Thyroid gland (tissue), 4 donors: ENCODE measurements around the gene PPP2R5D. TPM values are rescaled to one million over a fixed set of nuclear protein-coding genes. Genes with fewer than 3 reads are reported as not detected.

Experiments used
- DNase-seq, 2 donors: peaks; one replicate each; pipeline ENCODE4 v3.0.0-alpha.2; 2019
- H3K27ac ChIP-seq, 3 donors: fragments of 200-600 bp; sonication (generic); 1 replicate in 2 of 3; 2 replicates in 1 of 3; pipeline ENCODE4 v1.5.1; 2016 to 2019; ENCODE audit warnings: mild to moderate bottlenecking in 1 of 3, moderate library complexity in 1 of 3
- H3K27me3 ChIP-seq: fragments of 200-600 bp; sonication (generic); one replicate; pipeline ENCODE4 v1.5.1; 2019
- H3K36me3 ChIP-seq, 2 donors: fragments of 200-600 bp; sonication (generic); one replicate each; pipeline ENCODE4 v1.5.1; 2016 to 2019
- H3K4me1 ChIP-seq, 2 donors: fragments of 200-600 bp; sonication (generic); one replicate each; pipeline ENCODE4 v1.5.1; 2017 to 2019
- H3K4me3 ChIP-seq, 3 donors: fragments of 200-600 bp; sonication (generic); replicated peaks in 1 of 3; 1 replicate in 2 of 3; 2 replicates in 1 of 3; pipeline ENCODE4 v1.5.1; 2016; ENCODE audit warnings: mild to moderate bottlenecking in 1 of 3
- H3K9me3 ChIP-seq: fragments of 200-600 bp; sonication (generic); one replicate; pipeline ENCODE4 v1.5.1; 2017
- POLR2A ChIP-seq, 2 donors: fragments of 450-650 bp; IDR thresholded peaks; one replicate each; pipeline ENCODE4 v1.6.1; 2017; ENCODE audit warnings: antibody characterized with exemption in 2 of 2, mild to moderate bottlenecking in 2 of 2, moderate library complexity in 1 of 2
- WGBS, 2 donors: methylation state at CpG; one replicate each; pipeline ENCODE4 v1.1.5; 2017; 5-methylcytosine and 5-hydroxymethylcytosine counted together
- intact Hi-C: fragments of 100-400 bp; cut with DNase I; formaldehyde crosslinking; loops from one replicate; pipeline ENCODE4 v1.15.1; 2023
- total RNA-seq, 4 donors: library from RNA; depleted of rRNA; stranded (reverse); fragments of >200 nt; gene quantifications; one replicate each; pipeline ENCODE4 v1.2.3, GENCODE V29; 2016
- TF ChIP-seq, protein P1 (sequence below), 6 experiments: fragments of 200-600 bp in 3 of 6; fragments of 450-650 bp in 3 of 6; sonication (generic) in 3 of 6; IDR thresholded peaks; one replicate each; pipeline ENCODE4 v1.5.1; 2016 to 2019; ENCODE audit warnings: antibody characterized with exemption in 6 of 6, mild to moderate bottlenecking in 2 of 6, inconsistent platforms in 1 of 6, moderate library complexity in 1 of 6

PPP2R5D gene
- total RNA-seq, 4 donors from 2014 or later = 22.8 to 47.0 (median 28.2) TPM

DNA sequence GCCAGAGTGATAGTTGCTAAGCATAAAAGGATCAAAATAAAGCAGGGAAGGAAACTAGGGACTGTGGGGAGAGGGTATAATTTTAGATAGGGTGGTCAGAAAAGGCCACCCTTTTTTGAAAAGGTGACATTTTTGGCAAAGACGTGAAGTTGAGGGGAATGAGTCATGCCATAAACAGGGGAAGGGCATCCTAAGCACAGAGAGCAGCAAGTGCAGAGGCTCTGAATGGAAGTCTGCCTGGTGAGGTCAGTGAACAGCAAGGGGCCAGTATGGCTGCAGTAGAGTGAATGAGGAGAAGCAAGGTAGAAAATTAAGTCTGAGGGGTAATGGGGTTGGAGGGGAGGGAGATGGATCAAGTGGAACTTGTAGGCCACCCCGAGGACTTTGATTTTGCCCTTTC is 77.5 kb downstream of the PPP2R5D start:
- no peak overlapping the region for H3K27ac ChIP-seq
- WGBS, 2 donors = 88 to 91% methylated on average over 2 of the region's 2 CpGs
- intact Hi-C loops = loop anchor here (5.0 kb wide), 1 partner anchor 85 kb away; no protein-coding TSS in a partner anchor
- H3K36me3 ChIP-seq = peaks cover 9 to 13% of the 10 kb centered on the region in 2 donors
- H3K4me1 ChIP-seq = peaks cover 16 to 24% of the 10 kb centered on the region in 2 donors
- no peaks in the 10 kb centered on the region for H3K27me3 ChIP-seq
- TF ChIP-seq, protein P1, sequence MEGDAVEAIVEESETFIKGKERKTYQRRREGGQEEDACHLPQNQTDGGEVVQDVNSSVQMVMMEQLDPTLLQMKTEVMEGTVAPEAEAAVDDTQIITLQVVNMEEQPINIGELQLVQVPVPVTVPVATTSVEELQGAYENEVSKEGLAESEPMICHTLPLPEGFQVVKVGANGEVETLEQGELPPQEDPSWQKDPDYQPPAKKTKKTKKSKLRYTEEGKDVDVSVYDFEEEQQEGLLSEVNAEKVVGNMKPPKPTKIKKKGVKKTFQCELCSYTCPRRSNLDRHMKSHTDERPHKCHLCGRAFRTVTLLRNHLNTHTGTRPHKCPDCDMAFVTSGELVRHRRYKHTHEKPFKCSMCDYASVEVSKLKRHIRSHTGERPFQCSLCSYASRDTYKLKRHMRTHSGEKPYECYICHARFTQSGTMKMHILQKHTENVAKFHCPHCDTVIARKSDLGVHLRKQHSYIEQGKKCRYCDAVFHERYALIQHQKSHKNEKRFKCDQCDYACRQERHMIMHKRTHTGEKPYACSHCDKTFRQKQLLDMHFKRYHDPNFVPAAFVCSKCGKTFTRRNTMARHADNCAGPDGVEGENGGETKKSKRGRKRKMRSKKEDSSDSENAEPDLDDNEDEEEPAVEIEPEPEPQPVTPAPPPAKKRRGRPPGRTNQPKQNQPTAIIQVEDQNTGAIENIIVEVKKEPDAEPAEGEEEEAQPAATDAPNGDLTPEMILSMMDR (IDR thresholded peaks at IDR 0.05) = no peak
- no peak for TF ChIP-seq POLR2A (IDR thresholded peaks at IDR 0.05)
- no peak for DNase-seq
- H3K9me3 ChIP-seq = no peaks in the 10 kb centered on the region
- H3K4me3 ChIP-seq = no peak overlapping the region

Other genes starting within 250 kb of the PPP2R5D start
- gene TBCC, start 238.5 kb upstream of the PPP2R5D start, total RNA-seq = 10 to 100 TPM; 37.2 to 48.9 (median 48.4) TPM
- 10 to 100 TPM; 19.9 to 24.5 (median 23.6) TPM for gene BICRAL, start 202.5 kb upstream of the PPP2R5D start, total RNA-seq
- 100 to 1,000 TPM in 3 of 4 donors, 10 to 100 TPM in 1; 99.1 to 121 (median 103) TPM for gene RPL7L1, start 105.0 kb upstream of the PPP2R5D start, total RNA-seq
- gene PTCRA, start 68.5 kb upstream of the PPP2R5D start, total RNA-seq = not detected
- gene CNPY3, start 55.1 kb upstream of the PPP2R5D start, total RNA-seq = 10 to 100 TPM; 33.2 to 60.0 (median 45.0) TPM
- gene GNMT, start 23.8 kb upstream of the PPP2R5D start, total RNA-seq = 1 to 10 TPM in 3 of 4 donors, under 1 TPM in 1; 0.98 to 7.5 (median 2.5) TPM
- 10 to 100 TPM; 23.7 to 39.9 (median 28.4) TPM for gene PEX6, start 5.4 kb upstream of the PPP2R5D start, total RNA-seq
- 10 to 100 TPM; 45.9 to 78.1 (median 61.7) TPM for gene MEA1, start 29.4 kb downstream of the PPP2R5D start, total RNA-seq
- 100 to 1,000 TPM in 1 of 4 donors, 10 to 100 TPM in 3; 93.1 to 107 (median 97.7) TPM for gene KLHDC3, start 29.7 kb downstream of the PPP2R5D start, total RNA-seq
- 10 to 100 TPM; 41.5 to 68.5 (median 56.7) TPM for gene RRP36, start 37.1 kb downstream of the PPP2R5D start, total RNA-seq
- 10 to 100 TPM; 20.7 to 39.6 (median 28.6) TPM for gene CUL7, start 69.3 kb downstream of the PPP2R5D start, total RNA-seq
- 10 to 100 TPM; 12.9 to 31.9 (median 17.7) TPM for gene MRPL2, start 74.9 kb downstream of the PPP2R5D start, total RNA-seq
- gene KLC4, start 75.1 kb downstream of the PPP2R5D start, total RNA-seq = 10 to 100 TPM; 23.4 to 41.0 (median 30.4) TPM
- gene PTK7, start 91.7 kb downstream of the PPP2R5D start, total RNA-seq = 10 to 100 TPM; 43.8 to 58.9 (median 55.0) TPM
- gene SRF, start 186.7 kb downstream of the PPP2R5D start, total RNA-seq = 10 to 100 TPM; 21.5 to 34.1 (median 22.6) TPM
- gene CUL9, start 197.6 kb downstream of the PPP2R5D start, total RNA-seq = 10 to 100 TPM; 39.7 to 63.3 (median 59.0) TPM
- 100 to 1,000 TPM in 1 of 4 donors, 10 to 100 TPM in 3; 33.1 to 122 (median 84.1) TPM for gene DNPH1, start 244.9 kb downstream of the PPP2R5D start, total RNA-seq